HK-2 (cell line): ENCODE measurements around the gene TRIM7.
"Not testable (repeated sequence)": the region's sequence is repeated elsewhere in the genome, so short reads cannot be mapped to it uniquely, and the experiment has no call there.

Experiments
- DNase-seq: peaks from one replicate; pipeline ENCODE4 v3.0.0-alpha.2; 2018; ENCODE audit not compliant: unreplicated experiment

TRIM7 gene

DNA sequence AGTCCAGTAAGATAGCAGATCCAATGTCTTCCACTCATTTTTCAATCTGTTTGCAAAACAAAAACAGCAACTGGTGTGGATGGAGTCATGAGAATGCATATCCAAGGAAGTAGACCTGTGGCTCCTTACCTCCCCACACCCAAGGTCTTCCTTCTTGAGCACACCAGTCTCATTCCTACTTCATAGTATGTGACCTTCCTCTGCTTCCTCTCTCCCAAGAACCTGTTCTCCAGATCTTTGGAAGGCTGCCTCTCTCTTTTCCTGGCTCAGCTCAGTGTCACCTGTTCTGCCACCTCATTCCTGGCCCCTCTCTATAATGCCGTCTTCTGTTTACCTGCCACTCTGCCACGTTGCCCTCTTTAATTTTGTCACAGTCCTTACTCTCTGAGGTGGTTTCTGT lies 7.9 kb upstream of the TRIM7 start:
- DNase-seq: no peak

DNA sequence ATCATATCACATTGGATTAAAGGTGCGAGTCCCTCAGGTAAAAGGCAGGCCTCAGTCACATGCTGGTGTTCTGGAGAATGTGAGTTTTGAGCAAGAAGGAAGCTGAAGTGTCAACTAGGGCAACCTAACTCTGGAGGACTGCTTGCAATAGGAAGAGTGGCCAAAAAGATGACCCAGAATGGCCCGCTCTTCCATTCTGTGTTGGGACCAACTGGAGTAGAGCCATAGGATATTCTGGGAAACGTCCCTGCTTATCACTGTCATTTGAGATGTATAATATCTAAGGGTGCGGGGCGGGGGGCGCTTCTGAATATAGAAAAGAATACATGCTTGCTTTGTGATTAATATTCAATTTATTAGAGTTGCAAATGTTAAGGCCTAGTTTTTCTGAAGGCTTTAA lies 7.1 kb upstream of the TRIM7 start:
- no peak for DNase-seq

- DNase-seq: no peak
Observed at GRCh38 chr5:181211208-181211607, 6.2 kb upstream of the TRIM7 start.

DNA sequence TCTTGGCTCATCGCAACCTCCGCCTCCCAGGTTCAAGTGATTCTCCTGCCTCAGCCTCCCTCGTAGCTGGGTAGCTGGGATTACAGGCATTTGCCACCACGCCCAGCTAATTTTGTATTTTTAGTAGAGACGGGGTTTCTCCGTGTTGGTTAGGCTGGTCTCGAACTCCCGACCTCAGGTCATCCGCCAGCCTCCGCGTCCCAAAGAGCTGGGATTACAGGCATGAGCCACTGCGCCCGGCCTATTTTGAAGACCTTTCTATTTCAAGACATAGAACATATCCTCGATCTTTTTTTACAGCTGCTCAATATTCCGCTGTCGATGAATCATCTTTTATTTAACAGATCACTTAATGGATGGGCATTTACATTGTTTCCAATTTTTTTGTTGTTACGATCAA lies 5.7 kb upstream of the TRIM7 start:
- not testable (repeated sequence) for DNase-seq

DNA sequence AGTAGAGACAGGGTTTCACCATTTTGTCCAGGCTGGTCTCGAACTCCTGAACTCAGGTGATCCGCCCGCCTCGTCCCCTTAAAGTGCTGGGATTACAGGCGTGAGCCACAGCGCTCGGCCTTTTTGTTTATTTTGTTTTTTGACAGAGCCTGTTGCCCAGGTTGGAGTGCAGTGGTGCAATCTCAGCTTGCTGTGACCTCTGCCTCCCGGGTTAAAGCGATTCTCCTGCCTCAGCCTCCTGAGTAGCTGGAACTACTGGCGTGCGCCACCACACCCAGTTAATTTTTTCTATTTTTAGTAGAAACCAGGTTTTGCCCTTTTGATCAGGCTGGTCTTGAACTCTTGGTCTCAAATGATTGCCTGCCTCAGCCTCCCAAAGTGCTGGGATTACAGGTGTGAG lies 5.2 kb upstream of the TRIM7 start:
- not testable (repeated sequence) for DNase-seq

- DNase-seq: not testable (repeated sequence)
Observed at GRCh38 chr5:181209006-181209405, 4.0 kb upstream of the TRIM7 start.

GRCh38 chr5:181207960-181208253 lies 2.9 kb upstream of the TRIM7 start:
- DNase-seq: no peak

DNA sequence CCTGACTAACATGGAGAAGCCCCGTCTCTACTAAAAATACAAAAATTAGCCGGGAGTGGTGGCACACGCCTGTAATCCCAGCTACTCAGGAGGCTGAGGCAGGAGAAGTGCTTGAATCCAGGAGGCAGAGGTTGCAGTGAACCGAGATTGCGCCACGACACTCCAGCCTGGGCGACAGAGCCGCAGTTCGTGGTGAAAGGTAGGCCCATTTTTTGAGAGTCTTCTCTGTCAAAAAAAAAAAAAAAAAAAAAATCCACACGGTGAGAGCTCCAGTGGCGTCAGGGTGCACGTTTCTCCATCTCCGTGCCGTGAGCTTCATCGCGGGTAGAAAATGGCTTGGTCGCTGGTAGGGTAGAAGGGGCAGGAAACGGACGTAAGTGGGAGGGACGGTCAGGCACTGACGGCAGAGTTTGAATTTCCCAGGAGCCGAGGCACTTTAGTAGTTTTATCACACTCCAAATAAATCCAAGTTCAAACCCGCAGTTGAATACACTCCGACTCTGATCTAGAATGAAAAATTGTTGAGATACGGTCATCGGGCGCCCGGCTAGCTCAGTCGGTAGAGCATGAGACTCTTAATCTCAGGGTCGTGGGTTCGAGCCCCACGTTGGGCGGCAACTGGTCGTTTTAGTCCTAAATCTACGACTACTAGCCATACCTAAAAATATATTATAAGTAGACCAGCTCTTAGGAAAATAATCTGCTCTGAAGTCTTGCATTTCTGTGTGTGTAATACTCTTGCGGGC lies 2.4 kb upstream of the TRIM7 start:
- peak; percentile 87 for DNase-seq

- peak; percentile 42 for DNase-seq
Observed at GRCh38 chr5:181205761-181206649, 1.0 kb upstream of the TRIM7 start.

DNA sequence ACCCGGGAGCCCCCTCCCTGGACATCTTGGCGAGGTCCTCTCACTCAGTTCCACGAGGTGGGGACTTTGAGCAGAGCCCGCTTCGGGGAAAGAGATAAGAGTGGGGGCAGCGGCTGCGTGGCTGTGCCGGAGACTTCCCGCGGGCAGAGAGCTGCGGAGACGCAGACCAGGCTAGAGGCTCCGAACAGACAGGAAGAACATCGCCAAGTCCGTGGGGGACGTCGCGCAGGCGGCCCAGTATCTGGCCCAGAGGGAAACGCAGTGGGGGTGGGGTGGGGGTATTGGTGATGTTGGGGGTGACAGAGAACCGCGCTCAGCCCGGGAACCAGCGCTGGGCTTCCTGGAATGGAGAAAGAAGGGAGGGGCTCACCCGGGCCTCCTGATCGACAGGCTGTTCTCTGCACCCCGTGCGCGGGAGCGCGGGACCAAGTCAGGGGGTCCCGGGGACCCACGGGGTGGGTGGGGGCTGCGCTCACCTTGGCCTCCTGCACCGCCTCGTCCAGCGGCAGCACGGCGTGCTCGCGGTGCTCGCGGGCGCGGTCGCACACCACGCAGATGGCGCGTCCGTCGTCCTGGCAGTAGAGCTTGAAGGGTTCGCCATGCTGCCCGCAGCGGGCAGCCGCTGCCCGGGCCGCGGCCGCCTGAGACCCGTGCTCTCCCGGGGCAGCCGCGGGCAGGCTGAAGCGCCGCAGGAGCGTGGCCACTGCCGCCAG lies 727 bp downstream of the TRIM7 start:
- DNase-seq: peak; percentile 29

- DNase-seq: no peak
Observed at GRCh38 chr5:181203777-181204112, 1.3 kb downstream of the TRIM7 start.

- DNase-seq: no peak
Observed at GRCh38 chr5:181203093-181203711, 1.8 kb downstream of the TRIM7 start.

GRCh38 chr5:181200816-181201215 lies 4.2 kb downstream of the TRIM7 start:
- DNase-seq: no peak

GRCh38 chr5:181199881-181200638 lies 4.9 kb downstream of the TRIM7 start:
- DNase-seq: no peak

DNA sequence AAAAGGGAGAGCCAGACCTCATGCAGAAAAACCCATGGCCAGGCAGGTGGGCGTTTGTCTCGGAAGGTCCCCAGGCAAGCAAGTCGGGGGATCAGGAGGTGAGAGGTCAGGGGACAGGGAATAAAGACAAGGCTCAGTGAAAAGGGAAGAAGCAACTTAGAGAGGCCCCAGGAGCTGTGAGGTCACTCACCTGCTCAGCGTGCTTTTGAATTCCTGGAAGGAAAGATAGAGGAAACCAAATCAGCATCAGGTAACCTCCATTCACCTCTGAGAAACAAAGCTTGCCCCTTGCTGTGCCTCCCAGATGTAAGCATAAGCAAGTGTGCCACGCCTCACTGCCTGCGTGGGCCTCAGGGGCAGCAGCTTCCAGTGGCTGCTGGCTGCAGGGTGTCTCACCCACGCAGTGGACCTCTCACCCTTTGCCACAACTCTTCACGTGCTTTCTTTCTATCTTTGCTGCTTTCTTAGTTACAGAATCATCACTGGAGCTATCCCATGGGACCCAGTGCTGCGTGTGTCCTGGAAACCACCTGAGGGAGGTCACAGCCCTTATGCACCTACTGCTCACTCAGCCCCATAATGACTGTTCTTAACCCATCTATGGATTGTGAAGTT lies 6.0 kb downstream of the TRIM7 start:
- no peak for DNase-seq

DNA sequence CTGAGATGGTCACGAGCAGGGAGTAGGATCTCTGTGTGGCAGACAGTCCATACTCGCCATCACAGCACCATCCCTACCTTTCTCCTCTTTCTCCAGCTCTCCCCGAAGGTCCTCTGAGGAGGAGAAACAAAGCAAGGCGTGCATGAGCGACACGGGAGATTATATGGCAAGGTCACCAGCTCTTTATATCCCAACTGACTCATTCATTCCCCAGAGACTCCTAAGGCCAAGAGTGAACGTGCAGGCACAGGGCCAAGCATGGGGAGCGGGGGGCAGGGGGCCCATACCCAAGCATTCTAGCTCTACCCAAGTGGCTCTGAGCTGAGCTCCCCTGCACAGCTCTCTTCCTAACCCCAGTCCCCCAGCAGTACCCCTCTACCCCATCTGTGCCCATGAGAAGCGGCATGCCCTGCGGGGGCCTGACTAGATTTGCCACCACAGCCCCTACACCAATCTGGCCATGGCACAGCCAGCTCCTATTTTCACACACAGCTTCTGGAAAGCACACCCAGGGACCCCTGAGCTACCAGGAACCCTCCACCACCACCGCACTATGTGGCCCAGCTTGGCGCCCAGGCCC lies 6.8 kb downstream of the TRIM7 start:
- no peak for DNase-seq

DNA sequence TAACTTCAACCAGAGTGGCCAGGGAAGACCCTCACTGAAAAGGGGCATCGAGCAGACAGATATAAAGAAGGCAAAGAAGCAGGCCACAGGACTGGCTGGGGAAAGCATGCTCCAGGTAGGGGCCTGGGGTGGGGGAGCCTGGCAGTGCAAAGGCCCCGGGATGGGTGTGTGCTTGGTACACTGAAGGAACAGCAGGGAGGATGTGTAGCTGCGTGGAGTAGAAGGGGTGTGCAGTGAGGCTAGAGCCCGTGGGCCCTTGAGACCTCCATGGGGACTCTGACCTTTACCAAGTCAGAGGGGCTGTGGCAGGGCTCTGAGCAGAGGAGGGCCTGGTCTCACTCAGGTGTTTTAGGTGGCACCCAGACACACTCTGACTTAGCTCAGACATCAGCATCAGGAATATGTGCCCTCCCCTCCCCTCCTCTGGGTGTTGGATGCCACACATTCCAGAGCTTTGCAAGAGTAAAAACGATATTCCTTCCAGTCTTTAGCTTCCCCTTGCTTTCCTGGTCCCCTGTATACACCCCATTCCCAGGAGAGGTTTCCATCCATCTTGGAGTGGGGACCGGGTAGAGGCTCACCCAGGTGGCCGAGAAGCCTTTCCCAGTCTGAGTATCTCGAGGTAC lies 7.6 kb downstream of the TRIM7 start:
- DNase-seq: no peak

- no peak for DNase-seq
Observed at GRCh38 chr5:181195249-181195761, 9.7 kb downstream of the TRIM7 start.

GRCh38 chr5:181194489-181195248 lies 10.3 kb downstream of the TRIM7 start:
- no peak for DNase-seq
